ENCODE data around the gene IGDCC3. TPM values are rescaled to one million over a fixed set of nuclear protein-coding genes. Genes with fewer than 3 reads are reported as not detected.

Gene IGDCC3
- total and polyA plus RNA-seq, 2 of the 8 experiments (the other 6 are each of a cell fraction or from before 2014, with no cell fraction given): 26.8 to 45.7 TPM

GRCh38 chr15:65323071-65323511 lies 54.7 kb downstream of the IGDCC3 start:
- Histone ChIP-seq H3K23me2 (ENCODE audit: low read depth, low read length) (no peaks in the 10 kb centered on the region), H2AK5ac (ENCODE audit: low read depth, low read length) (no peak overlapping the region), H2BK120ac (replicated peaks; ENCODE audit: low read depth, low read length) (no peak overlapping the region), H3K4ac (replicated peaks; ENCODE audit: insufficient read length, low read depth, low read length) (no peak overlapping the region), H4K20me1 (replicated peaks in 1 of 2; ENCODE audit: control insufficient read depth in 1 of 2, insufficient read depth in 2 of 2, low read length in 2 of 2) (no peaks in the 10 kb centered on the region), H2BK15ac (ENCODE audit: low read length) (no peak overlapping the region), H4K91ac (replicated peaks; ENCODE audit: insufficient read length, low read length) (no peak overlapping the region), H2BK20ac (ENCODE audit: low read length) (no peak overlapping the region), H3K79me2 (ENCODE audit: control insufficient read depth in 1 of 2, insufficient read depth in 2 of 2, low read length in 2 of 2) (no peaks in the 10 kb centered on the region), H3K36me3 (ENCODE audit: control insufficient read depth in 2 of 4, insufficient read depth in 4 of 4, low read length in 3 of 4) (no peaks in the 10 kb centered on the region), H3K18ac (ENCODE audit: extremely low read depth, low read length) (no peak overlapping the region), H3K27ac (ENCODE audit: low read depth, low read length) (no peak overlapping the region), H3K4me1 (replicated peaks in 1 of 4; ENCODE audit: control insufficient read depth in 3 of 4, insufficient read depth in 4 of 4, low read length in 3 of 4) (peaks cover 0 to 7% (median 1%) of the 10 kb centered on the region in 4 experiments; a peak in 3 of 7 replicates), H2BK12ac (ENCODE audit: low read depth, low read length) (no peak overlapping the region), H3K56ac (replicated peaks; ENCODE audit: insufficient read length, low read depth, low read length) (no peak overlapping the region), H3K23ac (ENCODE audit: insufficient read length) (no peak overlapping the region), H3K79me1 (ENCODE audit: low read depth, low read length) (no peaks in the 10 kb centered on the region), H3K9me3 (ENCODE audit: insufficient read depth in 2 of 2, low read depth in 1 of 2, low read length in 1 of 2) (no peaks in the 10 kb centered on the region), H3K9ac (replicated peaks in 1 of 4; ENCODE audit: extremely low read depth in 1 of 4, low read depth in 3 of 4, low read length in 3 of 4) (no peak overlapping the region), H4K8ac (ENCODE audit: extremely low read depth, insufficient read depth, low read length) (no peak overlapping the region), H3K27me3 (replicated peaks in 1 of 4; ENCODE audit: control insufficient read depth in 3 of 4, extremely low read depth in 1 of 4, insufficient read depth in 3 of 4, low read length in 3 of 4) (0 out of 7 replicates have a peak, but pooled peaks cover 0 to 3% (median 0%) of the 10 kb centered on the region in 4 experiments), H2AFZ (ENCODE audit: low read length) (no peak overlapping the region), H4K5ac (ENCODE audit: insufficient read length, low read depth, low read length) (no peak overlapping the region), H3K14ac (ENCODE audit: insufficient read length) (no peak overlapping the region), H2BK5ac (ENCODE audit: low read depth, low read length) (no peak overlapping the region), H3K4me3 (ENCODE audit: extremely low read depth in 1 of 4, insufficient read depth in 2 of 4, low read depth in 3 of 4, low read length in 4 of 4) (no peak overlapping the region), H3K4me2 (ENCODE audit: insufficient read depth in 1 of 2, low read depth in 2 of 2, low read length in 2 of 2) (no peak overlapping the region)
- FAIRE-seq (no peak), DNase-seq (ENCODE audit: low read depth in 1 of 2, low spot score in 2 of 2) (no peak)
- ChIA-PET POLR2A (ENCODE audit: partially characterized antibody) (interaction anchor here (0.7 to 14.3 kb wide), 12 partner anchors 8 to 72 kb away, joined by 3 to 138 read pairs (median 6); partner anchors contain the start of genes IGDCC3 and RNU5B-1), CTCF (ENCODE audit: partially characterized antibody) (interaction anchor here (0.5 to 16.2 kb wide), 12 partner anchors 8 to 927 kb away, joined by 3 to 547 read pairs (median 5); no protein-coding TSS in a partner anchor)
- 74% methylated on average over 9 of the region's 9 CpGs; no CpG with 5 or more reads in 1 of the 2 experiments for WGBS, 2 experiments (ENCODE audit: extremely low coverage in 1 of 2, insufficient coverage in 1 of 2, insufficient read length in 1 of 2, insufficient replicate concordance in 2 of 2, low coverage in 1 of 2, low lambda C conversion rate in 2 of 2, missing lambda C conversion rate in 1 of 2)
- TF ChIP-seq, protein P1, sequence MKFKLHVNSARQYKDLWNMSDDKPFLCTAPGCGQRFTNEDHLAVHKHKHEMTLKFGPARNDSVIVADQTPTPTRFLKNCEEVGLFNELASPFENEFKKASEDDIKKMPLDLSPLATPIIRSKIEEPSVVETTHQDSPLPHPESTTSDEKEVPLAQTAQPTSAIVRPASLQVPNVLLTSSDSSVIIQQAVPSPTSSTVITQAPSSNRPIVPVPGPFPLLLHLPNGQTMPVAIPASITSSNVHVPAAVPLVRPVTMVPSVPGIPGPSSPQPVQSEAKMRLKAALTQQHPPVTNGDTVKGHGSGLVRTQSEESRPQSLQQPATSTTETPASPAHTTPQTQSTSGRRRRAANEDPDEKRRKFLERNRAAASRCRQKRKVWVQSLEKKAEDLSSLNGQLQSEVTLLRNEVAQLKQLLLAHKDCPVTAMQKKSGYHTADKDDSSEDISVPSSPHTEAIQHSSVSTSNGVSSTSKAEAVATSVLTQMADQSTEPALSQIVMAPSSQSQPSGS (IDR thresholded peaks at IDR 0.05; ENCODE audit: low read length): no peak
- no peak for TF ChIP-seq MAX (IDR thresholded peaks at IDR 0.05)
- no peak for TF ChIP-seq RFX5 (IDR thresholded peaks at IDR 0.05; ENCODE audit: borderline replicate concordance, low read depth, low read length)
- no peak for TF ChIP-seq POLR2AphosphoS5 (IDR thresholded peaks at IDR 0.05; ENCODE audit: low read depth, low read length)
- no peak for TF ChIP-seq RXRA (IDR thresholded peaks at IDR 0.05; ENCODE audit: insufficient read depth, low read depth, low read length)
- TF ChIP-seq TAF7 (optimal IDR thresholded peaks at IDR 0.05; ENCODE audit: borderline replicate concordance, low read depth, low read length): no peak
- no peak for TF ChIP-seq NANOG (IDR thresholded peaks at IDR 0.05; ENCODE audit: insufficient read depth, low read depth, low read length, poor library complexity, severe bottlenecking)
- no peak for TF ChIP-seq POLR2A (IDR thresholded peaks at IDR 0.05; ENCODE audit: control extremely low read depth in 1 of 2, low read depth in 2 of 2, low read length in 2 of 2)
- no peak for TF ChIP-seq HDAC2 (IDR thresholded peaks at IDR 0.05; ENCODE audit: borderline replicate concordance in 1 of 2, low read depth in 2 of 2, low read length in 2 of 2)
- no peak for TF ChIP-seq TAF1 (IDR thresholded peaks at IDR 0.05; ENCODE audit: low read depth, low read length)
- no peak for TF ChIP-seq SP4 (IDR thresholded peaks at IDR 0.05; ENCODE audit: low read length)
- no peak for TF ChIP-seq KDM4A (IDR thresholded peaks at IDR 0.05; ENCODE audit: low read depth, low read length, severe bottlenecking)

Measured in H1 (cell line).